ENCODE data around the gene SRSF3.

- TF ChIP-seq, protein P1, sequence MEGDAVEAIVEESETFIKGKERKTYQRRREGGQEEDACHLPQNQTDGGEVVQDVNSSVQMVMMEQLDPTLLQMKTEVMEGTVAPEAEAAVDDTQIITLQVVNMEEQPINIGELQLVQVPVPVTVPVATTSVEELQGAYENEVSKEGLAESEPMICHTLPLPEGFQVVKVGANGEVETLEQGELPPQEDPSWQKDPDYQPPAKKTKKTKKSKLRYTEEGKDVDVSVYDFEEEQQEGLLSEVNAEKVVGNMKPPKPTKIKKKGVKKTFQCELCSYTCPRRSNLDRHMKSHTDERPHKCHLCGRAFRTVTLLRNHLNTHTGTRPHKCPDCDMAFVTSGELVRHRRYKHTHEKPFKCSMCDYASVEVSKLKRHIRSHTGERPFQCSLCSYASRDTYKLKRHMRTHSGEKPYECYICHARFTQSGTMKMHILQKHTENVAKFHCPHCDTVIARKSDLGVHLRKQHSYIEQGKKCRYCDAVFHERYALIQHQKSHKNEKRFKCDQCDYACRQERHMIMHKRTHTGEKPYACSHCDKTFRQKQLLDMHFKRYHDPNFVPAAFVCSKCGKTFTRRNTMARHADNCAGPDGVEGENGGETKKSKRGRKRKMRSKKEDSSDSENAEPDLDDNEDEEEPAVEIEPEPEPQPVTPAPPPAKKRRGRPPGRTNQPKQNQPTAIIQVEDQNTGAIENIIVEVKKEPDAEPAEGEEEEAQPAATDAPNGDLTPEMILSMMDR (IDR thresholded peaks at IDR 0.05): no peak
- TF ChIP-seq POLR2A (IDR thresholded peaks at IDR 0.05) (no peak), POLR2AphosphoS5 (IDR thresholded peaks at IDR 0.05) (no peak), EP300 (IDR thresholded peaks at IDR 0.05) (no peak)
Measured at GRCh38 chr6:36610956-36611336, 16.8 kb downstream of the SRSF3 start.

Data from upper lobe of left lung (tissue), 4 donors.